ENCODE data around the gene RIN3. TPM values are rescaled to one million over a fixed set of nuclear protein-coding genes. Genes with fewer than 3 reads are reported as not detected.

The RIN3 gene
- total RNA-seq, 1 donor: 7.3 TPM

DNA sequence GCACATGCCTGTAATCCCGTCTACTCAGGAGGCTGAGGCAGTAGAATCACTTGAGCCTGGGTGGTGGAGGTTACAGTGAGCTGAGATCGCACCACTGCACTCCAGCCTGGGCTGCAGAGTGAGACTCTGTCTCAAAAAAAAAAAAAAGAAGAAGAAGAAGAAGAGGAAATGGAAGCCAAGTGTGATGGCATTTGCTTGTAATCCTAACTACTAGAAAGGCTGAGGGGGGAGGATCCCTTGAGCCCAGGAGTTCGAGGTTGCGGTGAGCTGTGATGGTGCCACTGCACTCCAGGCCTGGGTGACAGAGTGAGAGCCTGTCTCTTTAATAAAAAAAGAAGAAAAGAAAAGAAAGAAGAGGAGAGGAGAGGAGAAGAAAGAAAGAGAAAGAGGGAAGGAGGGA, 182.8 kb downstream of the RIN3 start:
- no peak overlapping the region for H3K4me3 ChIP-seq (ENCODE audit: low read depth, low read length)
- TF ChIP-seq, protein P1, sequence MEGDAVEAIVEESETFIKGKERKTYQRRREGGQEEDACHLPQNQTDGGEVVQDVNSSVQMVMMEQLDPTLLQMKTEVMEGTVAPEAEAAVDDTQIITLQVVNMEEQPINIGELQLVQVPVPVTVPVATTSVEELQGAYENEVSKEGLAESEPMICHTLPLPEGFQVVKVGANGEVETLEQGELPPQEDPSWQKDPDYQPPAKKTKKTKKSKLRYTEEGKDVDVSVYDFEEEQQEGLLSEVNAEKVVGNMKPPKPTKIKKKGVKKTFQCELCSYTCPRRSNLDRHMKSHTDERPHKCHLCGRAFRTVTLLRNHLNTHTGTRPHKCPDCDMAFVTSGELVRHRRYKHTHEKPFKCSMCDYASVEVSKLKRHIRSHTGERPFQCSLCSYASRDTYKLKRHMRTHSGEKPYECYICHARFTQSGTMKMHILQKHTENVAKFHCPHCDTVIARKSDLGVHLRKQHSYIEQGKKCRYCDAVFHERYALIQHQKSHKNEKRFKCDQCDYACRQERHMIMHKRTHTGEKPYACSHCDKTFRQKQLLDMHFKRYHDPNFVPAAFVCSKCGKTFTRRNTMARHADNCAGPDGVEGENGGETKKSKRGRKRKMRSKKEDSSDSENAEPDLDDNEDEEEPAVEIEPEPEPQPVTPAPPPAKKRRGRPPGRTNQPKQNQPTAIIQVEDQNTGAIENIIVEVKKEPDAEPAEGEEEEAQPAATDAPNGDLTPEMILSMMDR (IDR thresholded peaks at IDR 0.05; ENCODE audit: insufficient read depth, low read depth, low read length): no peak
- no peak for DNase-seq (ENCODE audit: low read depth)

DNA sequence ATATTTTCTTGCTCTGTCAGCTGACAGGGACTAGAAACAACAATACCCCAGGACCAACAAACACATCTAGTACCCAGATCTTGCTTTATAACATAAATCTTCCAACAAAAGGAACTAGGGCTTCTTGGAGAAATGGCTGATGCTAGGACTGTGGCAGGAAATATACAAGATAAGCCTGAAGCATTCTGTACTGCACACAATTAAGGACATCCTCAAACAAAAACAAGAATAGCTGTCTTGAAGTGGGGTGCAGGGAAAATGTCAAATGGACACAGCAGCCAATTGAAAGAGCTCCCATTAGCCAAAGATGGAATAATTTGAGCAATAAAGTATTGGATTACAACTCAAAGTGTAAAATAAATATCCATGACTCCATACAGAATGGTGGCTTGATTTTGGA, 184.8 kb downstream of the RIN3 start:
- DNase-seq (ENCODE audit: low read depth): no peak
- TF ChIP-seq, protein P1 (IDR thresholded peaks at IDR 0.05; ENCODE audit: insufficient read depth, low read depth, low read length): no peak
- H3K4me3 ChIP-seq (ENCODE audit: low read depth, low read length): no peak overlapping the region

DNA sequence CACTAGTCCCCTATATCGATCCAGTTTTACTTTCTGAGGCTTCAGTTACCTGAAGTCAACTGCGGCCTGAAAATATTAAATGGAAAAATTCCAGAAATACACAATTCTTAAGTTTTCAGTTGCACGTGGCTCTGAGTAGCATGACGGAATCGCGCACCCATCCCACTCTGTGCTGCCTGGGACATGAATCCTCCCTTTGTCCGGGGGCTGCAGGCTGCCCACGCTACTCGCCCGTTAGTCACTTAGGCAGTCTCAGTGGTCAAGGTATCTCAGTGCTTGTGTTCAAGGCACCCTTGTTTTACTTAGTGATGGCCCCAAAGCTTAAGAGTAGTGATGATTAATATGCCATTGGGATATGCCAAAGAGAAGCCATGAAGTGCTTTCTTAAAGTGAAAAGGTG, 188.2 kb downstream of the RIN3 start:
- no peak overlapping the region for H3K4me3 ChIP-seq (ENCODE audit: low read depth, low read length)
- TF ChIP-seq, protein P1 (IDR thresholded peaks at IDR 0.05; ENCODE audit: insufficient read depth, low read depth, low read length): no peak
- DNase-seq (ENCODE audit: low read depth): no peak

DNA sequence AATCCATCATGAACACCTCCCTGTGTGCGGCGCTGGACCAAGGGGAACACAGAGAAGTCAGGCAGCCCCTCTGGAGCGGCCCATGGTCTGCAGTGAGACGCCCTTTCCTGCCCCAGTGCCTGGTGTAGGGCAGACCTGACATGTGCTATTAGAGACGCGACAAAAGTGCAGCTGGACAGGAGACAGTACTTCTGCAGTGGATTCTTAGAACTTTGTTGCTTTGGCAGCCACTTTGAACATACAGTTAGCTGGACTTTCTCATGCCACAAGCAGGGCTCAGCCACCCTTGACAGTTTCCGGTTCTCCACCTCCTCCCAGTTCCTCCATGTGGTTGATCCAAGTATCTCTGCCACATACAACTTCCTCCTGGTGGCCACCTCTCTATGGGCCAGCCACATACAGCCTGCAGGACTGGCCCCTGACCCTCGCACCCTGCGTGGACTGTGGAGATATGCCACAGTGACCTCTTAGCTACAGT, 188.9 kb downstream of the RIN3 start:
- TF ChIP-seq, protein P1 (IDR thresholded peaks at IDR 0.05; ENCODE audit: insufficient read depth, low read depth, low read length): no peak
- DNase-seq (ENCODE audit: low read depth): no peak
- no peak overlapping the region for H3K4me3 ChIP-seq (ENCODE audit: low read depth, low read length)

DNA sequence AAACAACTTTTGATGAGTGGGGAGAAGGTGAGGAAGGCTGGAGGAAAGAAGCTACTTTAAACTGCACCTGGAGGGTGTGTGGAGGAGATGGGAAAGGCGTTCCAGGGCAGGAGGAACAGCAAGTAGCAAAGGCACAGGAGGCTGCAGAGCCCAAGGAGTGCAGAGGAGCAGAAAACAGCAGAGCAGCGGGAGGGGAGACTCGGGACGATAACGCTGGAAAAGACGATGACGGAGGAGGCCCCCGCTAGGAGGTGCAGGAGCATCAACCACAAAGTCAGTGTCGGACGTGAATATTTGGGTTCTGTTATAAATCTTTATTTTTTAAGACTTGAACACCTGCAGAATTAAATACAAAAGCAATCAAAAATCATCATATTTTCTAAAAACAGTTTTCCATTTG, 189.9 kb downstream of the RIN3 start:
- no peak for DNase-seq (ENCODE audit: low read depth)
- H3K4me3 ChIP-seq (ENCODE audit: low read depth, low read length): no peak overlapping the region
- TF ChIP-seq, protein P1 (IDR thresholded peaks at IDR 0.05; ENCODE audit: insufficient read depth, low read depth, low read length): no peak

DNA sequence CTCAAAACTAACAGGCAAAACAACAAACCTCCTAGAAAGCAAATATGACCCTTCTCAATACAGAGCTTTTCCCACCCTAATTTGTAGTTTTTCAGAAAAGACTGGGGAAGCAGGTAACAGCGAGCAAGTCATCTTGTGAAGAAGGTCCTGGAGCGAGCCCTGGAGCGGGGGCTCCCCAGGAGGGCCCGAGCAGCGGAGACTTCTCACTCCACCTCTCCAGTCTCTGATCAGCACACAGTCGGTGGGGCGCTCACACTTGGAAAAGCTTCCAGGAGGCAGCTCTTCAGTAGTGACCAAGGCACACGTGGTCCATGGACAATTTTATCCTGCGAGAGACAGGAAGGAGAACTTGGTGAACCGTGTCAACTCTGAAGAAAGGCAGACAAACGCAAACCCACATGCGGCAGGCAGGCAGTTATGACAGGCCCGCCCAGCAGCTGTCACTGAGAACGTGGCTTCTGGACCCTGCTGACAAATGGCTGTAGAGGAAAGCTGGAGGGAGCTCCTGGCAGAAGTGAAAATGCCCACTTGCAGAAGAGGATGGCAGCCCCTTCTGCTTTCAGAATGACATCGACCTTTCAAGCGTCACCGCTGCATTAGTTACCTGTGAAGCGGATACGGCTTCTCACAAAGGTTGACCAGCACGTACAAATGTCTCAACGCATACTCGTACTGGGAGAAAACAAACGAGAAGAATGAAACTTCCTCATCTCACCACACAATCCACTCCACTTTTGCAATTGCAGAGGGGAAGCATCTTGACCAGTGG, 190.6 kb downstream of the RIN3 start:
- TF ChIP-seq, protein P1 (IDR thresholded peaks at IDR 0.05; ENCODE audit: insufficient read depth, low read depth, low read length): no peak
- DNase-seq (ENCODE audit: low read depth): no peak
- H3K4me3 ChIP-seq (ENCODE audit: low read depth, low read length): no peak overlapping the region

DNA sequence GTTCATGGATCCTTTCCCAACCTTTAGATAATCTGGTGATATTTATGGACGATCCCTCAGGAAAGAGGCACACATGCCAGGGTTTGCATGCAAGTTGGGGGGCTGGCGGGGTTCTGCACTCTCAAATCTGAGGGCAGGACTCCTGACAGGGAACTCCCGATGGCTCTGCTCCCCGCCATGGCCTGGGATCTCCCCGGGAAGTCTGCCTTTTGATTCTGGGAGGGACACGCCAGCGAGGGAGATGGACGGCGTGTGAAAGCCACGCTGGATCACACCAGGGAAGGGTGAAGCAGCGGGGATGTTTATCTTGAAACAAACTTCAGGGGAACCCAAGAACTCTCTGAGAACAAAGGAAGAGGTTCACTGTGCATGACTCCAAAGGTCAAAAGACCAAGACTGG, 191.2 kb downstream of the RIN3 start:
- no peak for DNase-seq (ENCODE audit: low read depth)
- TF ChIP-seq, protein P1 (IDR thresholded peaks at IDR 0.05; ENCODE audit: insufficient read depth, low read depth, low read length): no peak

More for the DNA sequence above, 191.2 kb downstream of the RIN3 start:
- no peak overlapping the region for H3K4me3 ChIP-seq (ENCODE audit: low read depth, low read length)

All from fibroblast of villous mesenchyme (primary cell).